Omental fat pad (tissue), 4 donors: Measurements from ENCODE around the gene GPC2. TPM values are rescaled to one million over a fixed set of nuclear protein-coding genes. Genes with fewer than 3 reads are reported as not detected.
"Not testable (repeated sequence)": the region's sequence is repeated elsewhere in the genome, so short reads cannot be mapped to it uniquely, and the experiment has no call there.

Experiments
- ATAC-seq: fragments of 150-250 bp; one replicate; pipeline ENCODE4 v1.9.1; 2016; ENCODE audit warnings: mild to moderate bottlenecking, moderate library complexity; ENCODE audit not compliant: low FRiP score
- DNase-seq: peaks from one replicate; pipeline ENCODE4 v3.0.0-alpha.2; 2019; ENCODE audit warnings: low spot score
- CTCF ChIP-seq, 3 donors: fragments of 450-650 bp; IDR thresholded peaks; one replicate each; pipeline ENCODE4 v1.5.1; 2016 to 2017; ENCODE audit warnings: antibody characterized with exemption in 3 of 3, mild to moderate bottlenecking in 3 of 3, moderate library complexity in 2 of 3
- total RNA-seq, 4 donors: library from RNA; depleted of rRNA; stranded (reverse); fragments of >200 nt; gene quantifications; one replicate each; pipeline ENCODE4 v1.1.0, GENCODE V29; 2016

The GPC2 gene
- total RNA-seq, 4 donors from 2014 or later = 0.48 TPM; not detected in 3

- TF ChIP-seq CTCF (IDR thresholded peaks at IDR 0.05) = peak in 2 of 3 donors; percentile 24 to 31
- no peak for DNase-seq
- ATAC-seq = peak; percentile 62
These were observed 44.5 kb downstream of the GPC2 start for GRCh38 chr7:100132697-100133151.

DNA sequence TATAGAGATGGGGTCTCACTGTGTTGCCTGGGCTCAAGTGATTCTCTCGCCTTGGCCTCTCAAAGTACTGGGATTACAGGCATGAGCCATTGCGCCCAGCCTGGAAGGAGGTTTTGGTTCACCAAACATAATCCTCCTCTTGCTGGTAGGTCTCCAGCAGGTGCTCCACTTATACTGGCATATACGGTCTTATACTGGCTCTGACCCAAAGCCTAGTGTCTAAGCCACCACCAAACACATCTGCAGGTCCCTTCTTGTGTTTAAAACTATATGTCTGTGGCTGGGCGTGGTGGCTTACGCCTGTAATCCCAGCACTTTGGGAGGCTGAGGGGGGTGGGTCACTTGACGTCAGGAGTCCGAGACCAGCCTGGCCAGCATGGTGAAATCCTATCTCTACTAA is 45.1 kb downstream of the GPC2 start:
- ATAC-seq (no peak), DNase-seq (no peak)
- no peak for TF ChIP-seq CTCF (IDR thresholded peaks at IDR 0.05)

DNA sequence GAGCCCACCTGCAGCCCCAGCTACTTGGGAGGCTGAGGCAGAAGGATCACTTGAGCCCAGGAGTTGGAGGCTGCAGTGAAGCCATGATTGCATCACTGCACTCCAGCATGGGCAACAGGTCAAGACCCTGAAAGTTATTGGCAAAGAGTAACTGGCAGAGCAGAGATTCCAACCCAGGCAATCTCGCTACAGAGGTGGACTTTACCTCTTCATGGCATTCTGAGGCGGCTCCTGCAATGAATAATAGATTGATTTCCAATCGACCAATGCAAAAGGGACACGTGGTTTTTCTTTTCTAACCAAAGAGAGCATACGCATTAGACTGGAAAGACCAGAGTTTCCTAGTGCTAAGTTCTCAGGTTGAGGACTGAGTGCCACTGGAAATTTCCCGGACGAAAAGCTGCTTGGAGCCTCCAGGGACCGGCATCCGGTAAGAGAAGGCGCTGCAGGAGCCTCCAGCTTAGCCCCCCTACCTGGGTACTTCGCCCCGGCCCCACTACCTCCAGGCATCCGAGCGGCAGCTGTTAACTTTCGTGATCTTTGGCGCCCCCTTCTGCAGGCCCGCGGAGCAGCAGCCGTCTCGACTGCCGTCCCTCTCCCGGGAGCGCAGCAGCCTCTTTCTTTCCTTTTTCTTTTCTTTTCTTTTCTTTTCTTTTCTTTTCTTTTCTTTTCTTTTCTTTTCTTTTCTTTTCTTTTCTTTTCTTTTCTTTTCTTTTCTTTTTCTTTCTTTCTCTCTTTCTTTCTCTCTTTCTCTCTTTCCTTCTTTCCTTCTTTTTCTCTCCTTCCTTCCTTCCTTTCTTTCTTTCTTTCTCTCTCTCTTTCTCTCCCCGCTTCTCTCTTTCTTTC is 46.4 kb downstream of the GPC2 start:
- ATAC-seq = no peak

DNA sequence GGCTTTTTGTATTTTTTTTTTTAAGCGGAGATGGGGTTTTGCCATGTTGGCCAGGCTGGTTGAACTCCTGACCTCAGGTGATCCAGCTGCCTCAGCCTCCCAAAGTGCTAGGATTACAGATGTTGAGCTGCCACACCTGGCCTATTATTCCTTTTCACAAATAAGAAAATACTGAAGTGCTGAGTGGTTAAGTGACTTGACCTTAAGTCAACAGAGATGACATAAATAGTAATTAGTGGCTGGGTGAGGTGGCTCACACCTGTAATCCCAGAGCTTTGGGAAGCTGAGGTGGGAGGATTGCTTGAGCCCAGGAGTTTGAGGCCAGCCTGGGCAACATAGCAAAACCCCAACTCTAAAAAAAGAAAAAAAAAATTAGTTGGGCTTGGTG is 47.0 kb downstream of the GPC2 start:
- not testable (repeated sequence) for ATAC-seq, DNase-seq

More for the DNA sequence above, 46.4 kb downstream of the GPC2 start:
- peak; percentile 82 for DNase-seq
- TF ChIP-seq CTCF (IDR thresholded peaks at IDR 0.05) = peak in 1 of 3 donors; percentile 57

DNA sequence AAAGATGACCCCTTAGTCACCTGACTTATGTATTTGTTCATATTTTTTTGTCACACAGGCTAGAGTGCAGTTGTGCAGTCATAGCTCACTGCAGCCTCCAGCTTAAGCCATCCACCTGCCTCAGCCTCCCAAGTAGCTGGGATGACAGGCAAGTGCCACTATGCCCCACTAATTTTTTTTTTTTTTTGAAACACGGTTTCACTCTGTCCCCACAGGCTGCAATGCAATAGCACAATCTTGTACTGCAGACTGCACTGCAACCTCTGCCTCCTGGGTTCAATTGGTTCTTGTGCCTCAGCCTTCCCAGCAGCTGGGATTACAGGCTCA is 48.6 kb downstream of the GPC2 start:
- DNase-seq = no peak
- no peak for ATAC-seq
- TF ChIP-seq CTCF (IDR thresholded peaks at IDR 0.05) = no peak

DNA sequence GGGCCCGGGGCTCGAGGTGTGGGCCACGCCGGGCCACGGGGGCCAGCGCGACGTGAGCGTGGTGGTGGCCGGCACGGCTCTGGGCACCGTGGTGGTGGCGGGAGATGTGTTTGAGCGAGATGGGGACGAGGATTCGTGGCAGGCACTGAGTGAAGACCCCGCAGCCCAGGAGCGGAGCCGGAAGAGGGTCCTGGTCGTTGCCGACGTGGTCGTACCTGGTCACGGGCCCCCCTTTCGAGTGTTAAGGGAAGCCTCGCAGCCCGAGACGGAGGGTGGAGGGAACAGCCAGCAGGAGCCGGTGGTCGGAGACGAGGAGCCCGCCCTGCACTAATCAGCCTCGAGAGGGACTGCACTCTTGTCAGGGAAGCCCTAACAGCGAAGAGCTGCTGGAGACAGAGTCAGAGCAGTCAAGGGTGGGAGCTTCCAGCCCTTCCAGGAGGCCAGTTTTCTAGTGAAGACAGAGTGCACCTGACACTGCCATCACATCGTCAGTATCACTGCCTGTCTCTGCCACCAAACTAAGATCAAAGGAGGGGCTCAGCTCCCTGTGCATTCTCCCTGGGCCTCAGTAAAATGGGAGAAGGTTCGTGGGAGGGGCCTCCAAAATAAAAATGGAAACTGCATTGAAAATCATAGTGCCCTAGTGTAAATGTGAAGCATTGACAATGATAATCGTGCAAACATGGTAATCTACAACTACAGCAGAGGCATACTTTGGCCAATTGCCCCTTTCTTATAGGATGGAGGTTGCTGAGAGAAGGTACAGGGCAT is 49.1 kb downstream of the GPC2 start:
- no peak for DNase-seq
- TF ChIP-seq CTCF (IDR thresholded peaks at IDR 0.05) = no peak
- ATAC-seq = no peak

GRCh38 chr7:100126931-100127865 is 50.0 kb downstream of the GPC2 start, which contains the start of gene MBLAC1:
MBLAC1 (plus strand) TSS chr7:100126967; CDS start chr7:100127396, 429 bp downstream.
- TF ChIP-seq CTCF (IDR thresholded peaks at IDR 0.05) = no peak
- ATAC-seq (peak; percentile 90), DNase-seq (peak; percentile 72)
